ENCODE results near the gene PIMREG. TPM values are rescaled to one million over a fixed set of nuclear protein-coding genes. Genes with fewer than 3 reads are reported as not detected.

Gene PIMREG
- polyA plus RNA-seq, 3 donors: 0.15 to 0.34 (median 0.16) TPM

- H3K27ac ChIP-seq (ENCODE audit: low read depth, low read length): no peak within 1 kb of the TSS
- WGBS, 3 donors: 74 to 88% (median 78%) methylated on average over 16 of the region's 16 CpGs
Observed at GRCh38 chr17:6435051-6435450, 9.2 kb upstream of the PIMREG start, which contains the start of gene AIPL1. TSS of gene AIPL1 (minus strand) at chr17:6435121. CDS start at chr17:6435104, 17 bp downstream.

GRCh38 chr17:6435968-6436367, 8.3 kb upstream of the PIMREG start:
- whole genome bisulfite sequencing, 3 donors: 10 to 18% (median 11%) methylated on average over 8 to 9 of the region's 9 CpGs

GRCh38 chr17:6437466-6437865, 6.8 kb upstream of the PIMREG start:
- H3K27ac ChIP-seq (ENCODE audit: low read depth, low read length): no peak overlapping the region
- 24 to 39% (median 28%) methylated on average over 4 of the region's 4 CpGs for WGBS, 3 donors

More at GRCh38 chr17:6435968-6436367, 8.3 kb upstream of the PIMREG start:
- H3K27ac ChIP-seq (ENCODE audit: low read depth, low read length): no peak overlapping the region

- 51 to 61% (median 55%) methylated on average over 3 of the region's 3 CpGs for WGBS, 3 donors
Observed at GRCh38 chr17:6437956-6438355, 6.3 kb upstream of the PIMREG start.

GRCh38 chr17:6439951-6440350, 4.3 kb upstream of the PIMREG start:
- WGBS, 3 donors: 45 to 58% (median 53%) methylated on average over 4 of the region's 4 CpGs

More at GRCh38 chr17:6437956-6438355, 6.3 kb upstream of the PIMREG start:
- H3K27ac ChIP-seq (ENCODE audit: low read depth, low read length): no peak overlapping the region

GRCh38 chr17:6442775-6443174, 1.5 kb upstream of the PIMREG start:
- WGBS, 3 donors: 59 to 65% (median 62%) methylated on average over 6 of the region's 6 CpGs

More at GRCh38 chr17:6439951-6440350, 4.3 kb upstream of the PIMREG start:
- no peak overlapping the region for H3K27ac ChIP-seq (ENCODE audit: low read depth, low read length)

GRCh38 chr17:6444571-6445335, 498 bp downstream of the PIMREG start:
- H3K27ac ChIP-seq (ENCODE audit: low read depth, low read length): no peak overlapping the region
- WGBS, 3 donors: 30 to 33% (median 32%) methylated on average over 36 of the region's 36 CpGs

More at GRCh38 chr17:6442775-6443174, 1.5 kb upstream of the PIMREG start:
- H3K27ac ChIP-seq (ENCODE audit: low read depth, low read length): no peak overlapping the region

- no peak overlapping the region for H3K27ac ChIP-seq (ENCODE audit: low read depth, low read length)
- 87 to 93% (median 90%) methylated on average over 9 of the region's 9 CpGs for WGBS, 3 donors
Observed at GRCh38 chr17:6446516-6447100, 2.4 kb downstream of the PIMREG start.

- no peak overlapping the region for H3K27ac ChIP-seq (ENCODE audit: low read depth, low read length)
- WGBS, 3 donors: 90 to 97% (median 91%) methylated on average over 6 of the region's 6 CpGs
Observed at GRCh38 chr17:6448473-6448872, 4.2 kb downstream of the PIMREG start.

GRCh38 chr17:6449307-6449706, 5.1 kb downstream of the PIMREG start:
- H3K27ac ChIP-seq (ENCODE audit: low read depth, low read length): no peak overlapping the region
- 95 to 99% (median 97%) methylated on average over 6 of the region's 6 CpGs for WGBS, 3 donors

GRCh38 chr17:6450926-6451832, 6.9 kb downstream of the PIMREG start:
- 32 to 38% (median 35%) methylated on average over 12 of the region's 12 CpGs for WGBS, 3 donors

GRCh38 chr17:6452471-6453266, 8.4 kb downstream of the PIMREG start:
- no peak overlapping the region for H3K27ac ChIP-seq (ENCODE audit: low read depth, low read length)
- WGBS, 3 donors: 85 to 90% (median 86%) methylated on average over 10 of the region's 10 CpGs

More at GRCh38 chr17:6450926-6451832, 6.9 kb downstream of the PIMREG start:
- no peak overlapping the region for H3K27ac ChIP-seq (ENCODE audit: low read depth, low read length)

GRCh38 chr17:6453279-6454024, 9.2 kb downstream of the PIMREG start:
- no peak overlapping the region for H3K27ac ChIP-seq (ENCODE audit: low read depth, low read length)

GRCh38 chr17:6454495-6455320, 10.5 kb downstream of the PIMREG start:
- 35 to 53% (median 39%) methylated on average over 33 to 35 of the region's 35 CpGs for WGBS, 3 donors

More at GRCh38 chr17:6453279-6454024, 9.2 kb downstream of the PIMREG start:
- 67 to 80% (median 76%) methylated on average over 14 of the region's 14 CpGs for WGBS, 3 donors

GRCh38 chr17:6455321-6455705, 11.1 kb downstream of the PIMREG start:
- no peak overlapping the region for H3K27ac ChIP-seq (ENCODE audit: low read depth, low read length)
- 0 to 12% (median 5%) methylated on average over 28 to 35 of the region's 35 CpGs for WGBS, 3 donors

More at GRCh38 chr17:6454495-6455320, 10.5 kb downstream of the PIMREG start:
- no peak overlapping the region for H3K27ac ChIP-seq (ENCODE audit: low read depth, low read length)

- WGBS, 3 donors: 86 to 93% (median 89%) methylated on average over 9 of the region's 9 CpGs
Observed at GRCh38 chr17:6456321-6456720, 12.1 kb downstream of the PIMREG start.

More at GRCh38 chr17:6456321-6456720, 12.1 kb downstream of the PIMREG start:
- H3K27ac ChIP-seq (ENCODE audit: low read depth, low read length): no peak overlapping the region
